ENCODE measurements around the gene DPEP2NB. TPM values are rescaled to one million over a fixed set of nuclear protein-coding genes. Genes with fewer than 3 reads are reported as not detected.
"Not testable (repeated sequence)": the region's sequence is repeated elsewhere in the genome, so short reads cannot be mapped to it uniquely, and the experiment has no call there.

The DPEP2NB gene
- total RNA-seq, 1 experiment from 2014 or later: not detected

GRCh38 chr16:68019167-68019680, 3.5 kb upstream of the DPEP2NB start:
- Mint-ChIP-seq H3K9me3 (ENCODE audit: unreplicated experiment) (no peaks in the 10 kb centered on the region), H3K36me3 (ENCODE audit: insufficient read depth, unreplicated experiment) (peaks cover 11% of the 10 kb centered on the region), H3K27ac (ENCODE audit: low read depth, unreplicated experiment) (no peak overlapping the region), H3K4me3 (ENCODE audit: unreplicated experiment) (no peak overlapping the region), H3K27me3 (ENCODE audit: insufficient read depth, unreplicated experiment) (no peaks in the 10 kb centered on the region), H3K4me1 (ENCODE audit: insufficient read depth, unreplicated experiment) (no peaks in the 10 kb centered on the region)
- BruUV-seq (replicated peaks): no TSS peak
- no peak for TF ChIP-seq CTCF (IDR thresholded peaks at IDR 0.05; ENCODE audit: unreplicated experiment)
- no peak for DNase-seq (ENCODE audit: unreplicated experiment)
- ChIA-PET POLR2A (interaction anchor here (1.2 kb wide), 1 partner anchor 13 kb away, joined by 3 read pairs; no protein-coding TSS in a partner anchor), CTCF (interaction anchor here (0.6 to 1.4 kb wide), 4 partner anchors 21 to 1358 kb away, joined by 3 to 6 read pairs (median 4); no protein-coding TSS in a partner anchor)
- intact Hi-C loops (cut with micrococcal nuclease): no loop called here

GRCh38 chr16:68013440-68013839, 2.3 kb downstream of the DPEP2NB start:
- ChIA-PET CTCF (no interaction called here), POLR2A (interaction anchor here (0.6 to 0.8 kb wide), 2 partner anchors 9 to 10 kb away, joined by 3 to 4 read pairs; partner anchors contain the start of genes DDX28 and DUS2)
- no peak for TF ChIP-seq CTCF (IDR thresholded peaks at IDR 0.05; ENCODE audit: unreplicated experiment)
- no peaks in the 10 kb centered on the region for H3K4me1 Mint-ChIP-seq (ENCODE audit: insufficient read depth, unreplicated experiment)
- no peaks in the 10 kb centered on the region for H3K27me3 Mint-ChIP-seq (ENCODE audit: insufficient read depth, unreplicated experiment)
- no peak overlapping the region for H3K4me3 Mint-ChIP-seq (ENCODE audit: unreplicated experiment)
- intact Hi-C loops (cut with micrococcal nuclease): no loop called here
- no peaks in the 10 kb centered on the region for H3K36me3 Mint-ChIP-seq (ENCODE audit: insufficient read depth, unreplicated experiment)
- no peak overlapping the region for H3K27ac Mint-ChIP-seq (ENCODE audit: low read depth, unreplicated experiment)
- BruUV-seq (replicated peaks): no TSS peak
- peak; percentile 40 for DNase-seq (ENCODE audit: unreplicated experiment)
- H3K9me3 Mint-ChIP-seq (ENCODE audit: unreplicated experiment): no peaks in the 10 kb centered on the region

DNA sequence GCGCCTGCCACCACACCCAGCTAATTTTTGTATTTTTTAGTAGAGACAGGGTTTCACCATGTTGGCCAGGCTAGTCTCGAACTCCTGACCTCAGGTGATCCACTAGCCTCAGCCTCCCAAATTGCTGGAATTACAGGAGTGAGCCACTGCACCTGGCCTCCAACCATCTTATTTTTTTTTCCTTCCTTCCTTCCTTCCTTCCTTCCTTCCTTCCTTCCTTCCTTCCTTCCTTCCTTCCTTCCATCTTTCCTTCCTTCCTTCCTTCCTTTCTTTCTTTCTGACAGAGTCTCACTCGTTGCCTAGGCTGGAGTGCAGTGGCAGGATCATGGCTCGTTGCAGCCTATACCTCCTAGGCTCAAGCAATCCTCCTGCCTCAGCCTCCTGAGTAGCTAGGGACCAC, 5.8 kb downstream of the DPEP2NB start:
- H3K27me3 Mint-ChIP-seq (ENCODE audit: insufficient read depth, unreplicated experiment); intact Hi-C loops (cut with micrococcal nuclease); CTCF ChIA-PET; H3K27ac Mint-ChIP-seq (ENCODE audit: low read depth, unreplicated experiment); BruUV-seq (replicated peaks); H3K4me3 Mint-ChIP-seq (ENCODE audit: unreplicated experiment); H3K9me3 Mint-ChIP-seq (ENCODE audit: unreplicated experiment); DNase-seq (ENCODE audit: unreplicated experiment); H3K36me3 Mint-ChIP-seq (ENCODE audit: insufficient read depth, unreplicated experiment): not testable (repeated sequence)
- POLR2A ChIA-PET: interaction anchor here (1.0 kb wide), 1 partner anchor 13 kb away, joined by 3 read pairs; the partner anchor contains the start of genes DDX28 and DUS2
- H3K4me1 Mint-ChIP-seq (ENCODE audit: insufficient read depth, unreplicated experiment): peaks cover 10% of the 10 kb centered on the region

GRCh38 chr16:68009157-68009735, 6.5 kb downstream of the DPEP2NB start:
- no TSS peak for BruUV-seq (replicated peaks)
- H3K27me3 Mint-ChIP-seq (ENCODE audit: insufficient read depth, unreplicated experiment): no peaks in the 10 kb centered on the region
- intact Hi-C loops (cut with micrococcal nuclease): no loop called here
- H3K36me3 Mint-ChIP-seq (ENCODE audit: insufficient read depth, unreplicated experiment): no peaks in the 10 kb centered on the region
- H3K4me1 Mint-ChIP-seq (ENCODE audit: insufficient read depth, unreplicated experiment): peaks cover 10% of the 10 kb centered on the region
- no peak for TF ChIP-seq CTCF (IDR thresholded peaks at IDR 0.05; ENCODE audit: unreplicated experiment)
- H3K9me3 Mint-ChIP-seq (ENCODE audit: unreplicated experiment): no peaks in the 10 kb centered on the region
- no peak overlapping the region for H3K4me3 Mint-ChIP-seq (ENCODE audit: unreplicated experiment)
- no peak for DNase-seq (ENCODE audit: unreplicated experiment)
- ChIA-PET CTCF (no interaction called here), POLR2A (interaction anchor here (1.3 to 1.5 kb wide), 2 partner anchors 13 to 22 kb away, joined by 5 to 9 read pairs; partner anchors contain the start of genes DDX28 and DUS2)
- H3K27ac Mint-ChIP-seq (ENCODE audit: low read depth, unreplicated experiment): no peak overlapping the region

All from MCF 10A (cell line).